CD4-positive, alpha-beta T cell (primary cell): ENCODE results near the gene LPP. TPM values are rescaled to one million over a fixed set of nuclear protein-coding genes. Genes with fewer than 3 reads are reported as not detected.

Experiments used
- ATAC-seq: fragments of 200-7000 bp; cut with Tn5 transposase; one replicate; pipeline ENCODE4 v1.10.0; 2022; ENCODE audit warnings: mild to moderate bottlenecking; ENCODE audit not compliant: poor library complexity
- CTCF ChIA-PET: fragments of 350-600 bp; sonication (Branson Sonifier 250); formaldehyde crosslinking; loops from one replicate; lab custom pipeline; 2021; ENCODE audit warnings: antibody characterized with exemption, inconsistent platforms; lab: Charles Lee
- POLR2A ChIA-PET: fragments of 350-600 bp; sonication (Branson Sonifier 250); formaldehyde crosslinking; loops from one replicate; lab custom pipeline; 2021; ENCODE audit warnings: antibody characterized with exemption, inconsistent platforms; lab: Charles Lee
- DNase-seq, 14 experiments: peaks; one replicate each; pipeline ENCODE4 v3.0.0-alpha.2; 2013 to 2020; ENCODE audit warnings: mixed read lengths in 2 of 14
- H3K27ac ChIP-seq, 2 donors: one replicate each; pipeline versions ENCODE4 v1.5.1 to v1.7.0; 2013; ENCODE audit warnings: low read length in 2 of 2, low read depth in 1 of 2, mild to moderate bottlenecking in 1 of 2
- H3K27me3 ChIP-seq, 2 experiments: 1 replicate in 1 of 2; 2 replicates in 1 of 2; pipeline versions ENCODE4 v1.6.1 to v1.7.0; 2013; ENCODE audit warnings: low read length in 2 of 2, control low read depth in 1 of 2, mild to moderate bottlenecking in 1 of 2, moderate library complexity in 1 of 2; ENCODE audit not compliant: insufficient read depth in 2 of 2, control insufficient read depth in 1 of 2
- H3K36me3 ChIP-seq: one replicate; pipeline ENCODE4 v1.6.1; 2013; ENCODE audit warnings: low read length, control low read depth; ENCODE audit not compliant: insufficient read depth
- H3K4me1 ChIP-seq: one replicate; pipeline ENCODE4 v1.6.1; 2013; ENCODE audit warnings: low read length, control low read depth; ENCODE audit not compliant: insufficient read depth
- H3K4me3 ChIP-seq: one replicate; pipeline ENCODE4 v1.5.1; 2013; ENCODE audit warnings: mild to moderate bottlenecking, low read length, moderate library complexity
- H3K9me3 ChIP-seq, 2 experiments: 1 replicate in 1 of 2; 2 replicates in 1 of 2; pipeline versions ENCODE4 v1.6.1 to v1.7.0; 2013; ENCODE audit warnings: low read length in 2 of 2, mild to moderate bottlenecking in 2 of 2, control low read depth in 1 of 2, moderate library complexity in 1 of 2; ENCODE audit not compliant: control insufficient read depth in 1 of 2, insufficient read depth in 1 of 2
- H3K27ac Mint-ChIP-seq: one replicate; pipeline ENCODE4 v1.8.0; 2020; ENCODE audit warnings: mixed read lengths
- H3K27me3 Mint-ChIP-seq: one replicate; pipeline ENCODE4 v1.8.0; 2021; ENCODE audit warnings: mixed read lengths
- H3K36me3 Mint-ChIP-seq: one replicate; pipeline ENCODE4 v1.8.0; 2021; ENCODE audit warnings: low read depth, mixed read lengths
- H3K4me1 Mint-ChIP-seq: one replicate; pipeline ENCODE4 v1.8.0; 2021; ENCODE audit warnings: low read depth, mixed read lengths
- H3K4me3 Mint-ChIP-seq: one replicate; pipeline ENCODE4 v1.8.0; 2020; ENCODE audit warnings: mild to moderate bottlenecking, mixed read lengths
- H3K9me3 Mint-ChIP-seq: one replicate; pipeline ENCODE4 v1.8.0; 2020; ENCODE audit warnings: mixed read lengths
- intact Hi-C, 2 experiments: fragments of 100-400 bp; cut with DNase I in 1 of 2; cut with micrococcal nuclease in 1 of 2; formaldehyde crosslinking; loops; one replicate each; pipeline versions ENCODE4 v1.15.1 to v1.9.0; 2023 to 2025; cut with DNase I, micrococcal nuclease
- total RNA-seq, 174 experiments: library from RNA in 2 of 174; stranded (reverse) in 2 of 174; gene quantifications; one replicate each; pipeline ENCODE4 v1.2.3 and lab custom pipeline; 2021 to 2026
- TF ChIP-seq, protein P1 (sequence below): fragments of 200-600 bp; IDR thresholded peaks from one replicate; pipeline ENCODE4 v1.8.0; 2022; ENCODE audit warnings: antibody characterized with exemption, mild to moderate bottlenecking

LPP gene
- total RNA-seq, 2 experiments from 2014 or later, result 45.6 to 45.9 TPM

DNA sequence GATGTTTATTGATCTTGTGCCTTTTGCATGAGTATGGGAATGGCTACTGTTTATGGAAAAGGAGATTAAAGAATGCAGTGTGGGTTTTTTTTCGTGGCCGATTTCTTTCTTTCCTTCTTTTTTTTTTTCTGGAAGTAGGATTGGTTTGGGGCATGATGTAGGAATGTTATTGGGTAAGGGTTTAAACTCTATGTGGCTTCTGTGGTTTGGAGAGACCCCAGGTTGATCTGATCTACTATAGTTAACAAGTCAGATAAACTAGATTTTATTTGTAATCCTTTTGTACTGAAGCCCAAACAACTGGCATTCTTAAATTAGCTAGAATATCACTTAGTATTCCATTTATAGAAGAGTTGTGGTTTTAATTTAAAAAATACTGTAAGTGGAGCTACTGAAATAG lies 304.8 kb downstream of the LPP start:
- DNase-seq (no peak), ATAC-seq (no peak)
- CTCF ChIA-PET, result interaction anchor here (0.8 kb wide), 1 partner anchor 20 kb away, joined by 3 read pairs; no protein-coding TSS in a partner anchor
- POLR2A ChIA-PET, result no interaction called here
- Mint-ChIP-seq H3K9me3 (no peaks in the 10 kb centered on the region), H3K36me3 (no peaks in the 10 kb centered on the region), H3K27me3 (no peaks in the 10 kb centered on the region), H3K27ac (no peak overlapping the region), H3K4me1 (no peaks in the 10 kb centered on the region), H3K4me3 (no peak overlapping the region)
- intact Hi-C loops, result no loop called here
- no peaks in the 10 kb centered on the region for H3K27me3 ChIP-seq
- H3K36me3 ChIP-seq, result no peaks in the 10 kb centered on the region
- TF ChIP-seq, protein P1, sequence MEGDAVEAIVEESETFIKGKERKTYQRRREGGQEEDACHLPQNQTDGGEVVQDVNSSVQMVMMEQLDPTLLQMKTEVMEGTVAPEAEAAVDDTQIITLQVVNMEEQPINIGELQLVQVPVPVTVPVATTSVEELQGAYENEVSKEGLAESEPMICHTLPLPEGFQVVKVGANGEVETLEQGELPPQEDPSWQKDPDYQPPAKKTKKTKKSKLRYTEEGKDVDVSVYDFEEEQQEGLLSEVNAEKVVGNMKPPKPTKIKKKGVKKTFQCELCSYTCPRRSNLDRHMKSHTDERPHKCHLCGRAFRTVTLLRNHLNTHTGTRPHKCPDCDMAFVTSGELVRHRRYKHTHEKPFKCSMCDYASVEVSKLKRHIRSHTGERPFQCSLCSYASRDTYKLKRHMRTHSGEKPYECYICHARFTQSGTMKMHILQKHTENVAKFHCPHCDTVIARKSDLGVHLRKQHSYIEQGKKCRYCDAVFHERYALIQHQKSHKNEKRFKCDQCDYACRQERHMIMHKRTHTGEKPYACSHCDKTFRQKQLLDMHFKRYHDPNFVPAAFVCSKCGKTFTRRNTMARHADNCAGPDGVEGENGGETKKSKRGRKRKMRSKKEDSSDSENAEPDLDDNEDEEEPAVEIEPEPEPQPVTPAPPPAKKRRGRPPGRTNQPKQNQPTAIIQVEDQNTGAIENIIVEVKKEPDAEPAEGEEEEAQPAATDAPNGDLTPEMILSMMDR, result no peak
- no peak overlapping the region for H3K27ac ChIP-seq
- H3K4me3 ChIP-seq, result no peak overlapping the region
- no peaks in the 10 kb centered on the region for H3K4me1 ChIP-seq
- H3K9me3 ChIP-seq, result no peaks in the 10 kb centered on the region

DNA sequence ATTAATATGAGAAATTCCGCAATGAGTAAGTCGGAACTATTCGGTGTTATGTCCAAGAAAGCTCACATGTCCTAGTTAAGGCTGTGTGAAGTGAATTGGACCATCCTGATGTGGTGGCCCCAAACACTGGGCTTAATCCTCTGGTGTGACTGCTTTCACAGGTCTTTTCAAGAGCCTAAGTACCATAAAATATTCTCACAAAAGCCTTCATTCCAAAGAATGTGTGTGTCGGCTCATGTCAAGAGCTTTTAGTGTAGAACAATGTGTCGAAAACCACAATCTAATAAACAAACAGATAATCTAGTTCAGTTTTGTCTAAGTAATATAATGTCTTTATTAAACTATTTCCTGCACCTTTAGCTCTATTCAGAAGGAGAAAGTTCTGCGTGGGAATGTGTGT lies 311.4 kb downstream of the LPP start:
- POLR2A ChIA-PET, result no interaction called here

DNA sequence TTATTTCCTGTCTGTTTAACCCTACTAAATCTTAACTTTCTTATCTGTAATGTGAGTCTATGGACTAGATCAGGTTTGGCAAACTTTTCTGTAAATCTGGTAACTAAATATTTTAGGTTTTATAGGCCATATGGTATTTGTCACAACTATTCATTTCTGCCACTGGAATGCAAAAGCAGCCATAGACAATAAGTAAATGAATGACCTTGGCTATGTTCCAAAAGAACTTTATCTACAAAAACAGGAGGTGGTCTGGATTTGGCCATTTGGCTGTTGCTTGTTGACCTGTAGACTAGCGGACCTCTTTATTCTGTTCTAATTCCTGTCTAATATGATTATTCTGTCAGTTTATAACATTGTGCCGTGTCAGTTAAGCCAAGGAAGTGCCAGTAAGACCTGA lies 314.2 kb downstream of the LPP start:
- H3K4me1 Mint-ChIP-seq, result no peaks in the 10 kb centered on the region
- no peak overlapping the region for H3K4me3 ChIP-seq
- ChIA-PET POLR2A (no interaction called here), CTCF (no interaction called here)
- no peaks in the 10 kb centered on the region for H3K4me1 ChIP-seq
- H3K4me3 Mint-ChIP-seq, result no peak overlapping the region
- H3K27me3 ChIP-seq, result no peaks in the 10 kb centered on the region
- TF ChIP-seq, protein P1, result no peak
- intact Hi-C loops, result no loop called here
- H3K36me3 Mint-ChIP-seq, result peaks cover 18% of the 10 kb centered on the region
- no peaks in the 10 kb centered on the region for H3K27me3 Mint-ChIP-seq
- no peak overlapping the region for H3K27ac Mint-ChIP-seq
- no peak for DNase-seq
- H3K9me3 Mint-ChIP-seq, result no peaks in the 10 kb centered on the region
- peaks cover 2% of the 10 kb centered on the region for H3K36me3 ChIP-seq
- no peak overlapping the region for H3K27ac ChIP-seq
- no peak for ATAC-seq
- H3K9me3 ChIP-seq, result no peaks in the 10 kb centered on the region

More for the DNA sequence above, 311.4 kb downstream of the LPP start:
- Histone ChIP-seq H3K4me3 (no peak overlapping the region), H3K36me3 (peaks cover 2% of the 10 kb centered on the region), H3K27me3 (no peaks in the 10 kb centered on the region), H3K4me1 (no peaks in the 10 kb centered on the region), H3K9me3 (no peaks in the 10 kb centered on the region), H3K27ac (no peak overlapping the region)
- TF ChIP-seq, protein P1, result no peak
- Mint-ChIP-seq H3K27ac (no peak overlapping the region), H3K9me3 (no peaks in the 10 kb centered on the region), H3K27me3 (no peaks in the 10 kb centered on the region), H3K4me3 (no peak overlapping the region), H3K4me1 (no peaks in the 10 kb centered on the region), H3K36me3 (peaks cover 18% of the 10 kb centered on the region)
- CTCF ChIA-PET, result no interaction called here
- intact Hi-C loops, result no loop called here
- DNase-seq, result no peak
- no peak for ATAC-seq
